ENCODE data around the gene CNR1. TPM values are rescaled to one million over a fixed set of nuclear protein-coding genes. Genes with fewer than 3 reads are reported as not detected.
"Not testable (repeated sequence)": the region's sequence is repeated elsewhere in the genome, so short reads cannot be mapped to it uniquely, and the experiment has no call there.

CNR1 gene
- polyA plus RNA-seq (ENCODE audit: insufficient read length in 4 of 4): 1 to 10 TPM in 3 of 4 donors, under 1 TPM in 1; 0.99 to 1.2 (median 1.1) TPM

DNA sequence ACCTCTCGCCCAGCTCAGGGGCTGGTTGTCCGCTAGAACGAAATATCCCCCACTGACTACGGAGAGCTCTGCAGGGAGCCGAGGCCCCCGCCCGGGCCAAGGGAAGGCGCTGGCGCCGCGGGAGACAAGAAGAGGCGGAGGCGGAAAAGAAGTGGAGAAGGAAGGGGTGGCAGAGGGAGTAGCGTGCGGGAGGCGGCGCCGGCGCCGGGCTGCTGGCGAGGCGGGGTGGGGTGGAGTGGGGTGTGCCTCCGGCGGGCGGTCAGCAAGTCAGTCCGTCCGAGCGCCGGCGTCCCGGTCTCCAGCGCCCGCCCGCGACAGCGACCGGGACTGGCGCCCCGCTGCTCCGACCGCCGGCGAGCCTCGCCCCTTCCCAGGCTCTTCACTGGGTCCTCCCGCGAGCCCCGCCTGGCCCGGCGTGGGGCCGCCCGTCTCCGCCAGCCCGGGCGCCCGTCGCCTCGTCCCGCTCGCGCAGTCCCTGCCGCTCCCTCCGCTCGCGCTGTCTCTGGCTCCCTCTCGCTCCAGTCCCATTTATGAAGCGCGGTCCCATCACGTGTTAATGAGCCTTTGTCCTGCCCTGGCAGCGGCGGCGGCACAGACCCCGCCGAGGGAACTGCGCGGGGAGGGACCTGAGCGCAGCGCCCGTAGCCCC is at the start of gene CNR1:
CNR1 (minus strand) TSS at position 504 of the 649 bp plus-strand sequence. CDS start 21,073 bp downstream, outside the sequence.
- peak in 1 of 4 donors; percentile 14 for DNase-seq (ENCODE audit: low read depth in 4 of 4, low spot score in 3 of 4)

DNA sequence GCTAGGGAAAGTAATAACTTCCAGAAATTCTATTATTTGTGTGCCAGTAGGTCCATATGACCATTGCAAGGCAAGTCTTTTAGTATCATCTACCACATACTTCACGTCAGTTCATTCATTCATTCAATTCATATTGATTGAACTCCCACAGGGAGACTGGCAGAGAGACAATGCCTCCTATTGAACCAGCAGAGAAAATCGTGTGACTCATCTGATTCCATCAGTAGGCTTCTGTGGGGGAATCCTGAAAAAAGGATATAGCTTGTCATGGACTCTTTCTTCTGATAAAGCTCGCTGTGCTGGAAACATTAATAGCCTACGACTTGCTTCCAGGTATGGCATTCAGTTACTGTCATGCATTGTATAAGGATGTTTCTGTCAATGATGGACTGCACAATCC is 45.3 kb upstream of the CNR1 start:
- no peak for DNase-seq (ENCODE audit: low read depth in 4 of 4, low spot score in 3 of 4)

DNA sequence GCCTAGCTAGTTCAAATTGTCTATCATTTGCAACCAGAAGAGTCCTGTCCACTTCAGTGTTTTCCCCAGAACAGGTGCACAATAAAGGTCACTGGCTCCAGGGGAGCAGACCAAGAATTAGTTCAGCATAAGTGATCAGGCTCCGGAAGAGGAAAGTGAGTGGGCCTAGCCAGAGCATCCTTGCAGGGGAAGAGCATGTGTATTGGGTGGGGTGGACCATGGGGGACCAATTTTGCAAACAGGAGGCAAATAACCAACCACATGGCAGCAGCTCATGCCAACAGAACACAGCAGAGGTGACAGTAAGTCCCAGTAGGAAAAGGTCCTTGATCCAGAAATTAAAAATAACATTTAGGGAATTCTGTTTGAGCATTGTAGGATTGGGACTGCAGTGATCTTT is 43.2 kb upstream of the CNR1 start:
- DNase-seq (ENCODE audit: low read depth in 4 of 4, low spot score in 3 of 4): no peak

DNA sequence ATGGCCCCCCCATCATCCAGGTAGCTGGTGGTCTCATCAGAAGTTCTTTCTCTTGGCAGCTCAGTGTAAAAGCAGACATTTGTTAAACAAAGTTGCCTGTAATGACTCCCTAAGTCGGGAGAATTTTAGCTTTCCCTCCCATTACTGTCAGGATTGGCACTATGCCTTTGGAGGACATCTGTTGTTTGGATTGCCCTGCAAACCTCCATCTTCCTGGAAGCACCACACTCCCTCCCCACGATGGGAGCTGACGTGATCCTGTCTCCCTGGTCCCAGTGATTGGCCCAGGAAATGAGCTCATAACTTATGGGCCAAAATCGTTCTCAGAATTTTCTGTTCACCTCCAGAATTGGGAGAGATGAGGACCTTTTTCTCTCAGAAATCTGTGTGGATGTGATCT is 42.6 kb upstream of the CNR1 start:
- DNase-seq (ENCODE audit: low read depth in 4 of 4, low spot score in 3 of 4): no peak

DNA sequence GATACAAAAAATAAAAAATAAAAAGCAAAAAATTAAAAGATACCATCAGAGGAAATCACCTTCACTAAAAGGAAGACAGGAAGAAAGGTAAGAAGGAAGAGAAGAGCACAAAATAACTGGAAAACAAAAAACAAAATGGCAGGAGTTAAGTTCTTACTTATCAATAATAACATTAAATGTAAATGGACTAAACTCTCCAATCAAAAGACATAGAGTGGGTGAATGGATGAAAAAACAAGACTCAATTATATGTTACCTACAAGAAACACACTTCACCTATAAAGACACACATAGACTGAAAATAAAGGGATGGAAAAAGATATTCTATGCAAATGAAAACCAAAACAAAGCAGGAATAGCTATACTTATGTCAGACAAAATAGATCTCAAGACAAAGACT is 35.6 kb upstream of the CNR1 start:
- DNase-seq (ENCODE audit: low read depth in 4 of 4, low spot score in 3 of 4): not testable (repeated sequence)

DNA sequence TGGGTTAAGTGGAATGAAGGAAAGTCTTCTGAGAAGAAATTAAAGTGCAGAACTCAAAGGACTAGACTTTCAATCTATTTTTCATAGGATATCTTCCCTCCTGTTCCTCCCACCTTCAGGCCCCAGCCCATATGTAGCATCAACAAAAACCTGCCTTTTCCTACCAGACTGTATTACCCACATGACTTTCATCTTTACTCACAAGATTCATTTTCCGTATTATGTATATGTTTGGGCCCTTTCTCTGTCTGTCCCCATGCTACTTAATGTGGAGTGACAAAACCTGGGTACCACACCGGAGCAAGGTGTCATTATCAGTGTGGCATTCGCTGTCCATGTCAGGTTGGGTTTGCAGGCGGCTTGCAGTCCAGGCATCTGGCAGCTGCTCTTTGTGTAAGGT is 18.8 kb upstream of the CNR1 start:
- DNase-seq (ENCODE audit: low read depth in 4 of 4, low spot score in 3 of 4): no peak

DNA sequence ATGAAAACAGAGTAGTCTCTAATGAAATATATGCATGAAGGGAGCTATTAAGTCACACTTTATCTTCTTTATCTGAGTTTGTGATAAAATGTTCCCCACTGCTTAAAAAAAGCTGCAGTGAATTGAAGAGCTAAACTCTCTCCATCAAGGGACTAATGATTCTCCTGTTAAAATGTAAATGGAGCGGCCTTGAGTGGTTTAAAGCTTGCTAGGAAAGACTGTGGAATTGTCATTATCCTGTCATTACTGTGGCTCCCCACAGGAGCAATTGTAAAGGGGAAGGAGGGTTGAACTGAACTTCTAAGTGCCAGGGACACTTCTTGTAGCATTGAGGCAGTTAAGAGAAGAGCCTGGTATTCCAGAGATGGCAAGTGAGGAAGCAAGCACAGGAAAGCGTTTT is 17.3 kb upstream of the CNR1 start:
- no peak for DNase-seq (ENCODE audit: low read depth in 4 of 4, low spot score in 3 of 4)

DNA sequence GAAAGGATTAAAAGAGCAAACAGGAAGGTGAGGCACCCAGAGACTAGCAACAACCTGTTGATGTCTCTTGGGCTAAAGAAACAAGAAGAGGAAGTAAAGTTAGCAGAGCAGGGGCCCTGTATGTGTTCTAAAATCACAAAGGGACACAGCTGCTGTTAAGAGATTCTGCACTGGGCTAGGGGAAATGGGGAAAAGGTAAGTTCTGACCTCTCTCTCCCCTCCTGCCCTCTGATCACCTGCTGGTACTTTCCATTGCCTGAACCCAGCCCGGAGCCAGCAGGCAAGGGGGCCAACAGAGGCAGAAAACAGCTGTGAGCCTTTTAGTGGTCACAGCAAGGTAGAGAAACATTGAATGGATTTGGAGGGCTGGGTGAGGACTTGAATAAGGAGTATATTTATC is 13.5 kb upstream of the CNR1 start:
- DNase-seq (ENCODE audit: low read depth in 4 of 4, low spot score in 3 of 4): no peak

DNA sequence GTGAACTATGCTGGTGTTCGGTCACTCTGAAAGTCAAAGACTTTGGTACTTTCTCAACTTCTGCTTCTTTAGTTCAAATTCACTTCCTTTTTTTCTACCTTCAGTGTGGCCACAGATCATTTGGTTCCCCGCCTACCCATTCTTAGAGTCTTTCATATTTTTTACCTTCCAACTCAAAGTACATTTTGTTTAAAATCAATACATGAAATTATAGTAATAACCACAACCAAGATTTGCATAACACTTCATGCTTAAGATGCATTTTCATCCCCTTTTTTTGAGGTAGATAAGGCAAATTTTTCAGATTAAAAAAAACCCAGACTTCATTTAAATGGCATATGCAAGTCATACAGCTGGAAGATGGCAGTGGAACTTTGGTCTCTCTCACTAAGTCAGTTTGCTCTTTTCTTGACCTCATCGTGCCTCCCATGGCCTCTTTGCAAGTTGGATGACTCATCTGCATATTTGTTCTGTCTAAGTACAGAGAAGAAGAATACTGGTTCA is 11.9 kb upstream of the CNR1 start:
- DNase-seq (ENCODE audit: low read depth in 4 of 4, low spot score in 3 of 4): no peak

DNA sequence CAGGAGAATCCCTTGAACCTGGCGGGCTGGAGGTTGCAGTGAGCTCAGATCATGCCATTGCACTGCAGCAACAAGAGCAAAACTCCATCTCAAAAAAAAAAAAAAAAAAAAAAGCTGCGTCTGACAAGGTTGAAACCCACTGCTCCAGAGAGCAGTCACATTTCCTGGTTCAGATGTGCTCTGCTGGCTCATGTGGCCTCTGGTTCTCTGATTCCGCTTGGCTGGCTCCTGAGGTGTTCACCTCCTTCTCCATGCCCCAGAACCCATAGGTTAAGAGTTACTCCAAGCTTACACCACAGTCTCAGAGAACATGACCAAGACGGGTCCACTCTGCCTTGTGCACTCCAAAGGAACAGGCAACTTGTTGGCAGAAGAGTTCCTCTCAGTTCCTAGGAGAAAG is 8.8 kb upstream of the CNR1 start:
- no peak for DNase-seq (ENCODE audit: low read depth in 4 of 4, low spot score in 3 of 4)

DNA sequence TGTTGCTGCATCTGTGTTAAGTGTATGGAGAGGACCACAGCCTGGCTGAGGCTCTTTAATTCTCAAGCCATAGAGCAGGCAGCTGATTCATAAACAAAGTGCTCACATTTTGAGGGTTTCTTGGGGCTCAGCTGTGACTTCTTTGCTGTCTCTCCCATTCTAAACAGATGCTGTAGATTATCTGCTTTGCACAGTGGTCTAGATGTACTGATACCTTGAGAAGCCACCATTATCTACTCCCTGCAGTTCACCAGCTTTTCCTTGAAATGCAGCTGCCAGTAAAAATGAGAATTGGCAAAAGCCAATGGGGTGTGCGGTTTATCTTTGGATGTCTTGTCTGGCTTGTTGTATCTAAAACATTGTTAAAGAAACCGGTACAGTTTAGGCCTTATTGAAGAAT is 5.2 kb upstream of the CNR1 start:
- DNase-seq (ENCODE audit: low read depth in 4 of 4, low spot score in 3 of 4): no peak

DNA sequence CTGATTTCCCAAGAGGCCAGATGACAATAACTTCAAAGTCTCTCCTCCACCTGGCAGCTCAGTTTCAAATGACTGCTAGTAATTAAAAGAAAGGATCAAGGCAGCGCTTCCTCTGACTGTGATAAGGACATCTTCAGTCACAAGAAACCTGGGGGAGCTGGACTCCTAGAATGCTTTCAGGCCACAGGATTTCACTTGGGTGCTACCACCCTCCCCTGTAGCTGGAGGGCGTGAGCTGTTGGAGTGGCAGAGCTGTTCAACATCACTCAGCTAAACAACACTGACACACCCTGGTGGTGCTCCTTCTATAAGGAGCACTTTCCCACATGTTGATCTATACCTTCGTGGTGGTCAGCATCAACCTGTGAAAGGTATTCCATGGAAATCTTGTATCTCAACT is 2.2 kb upstream of the CNR1 start:
- no peak for DNase-seq (ENCODE audit: low read depth in 4 of 4, low spot score in 3 of 4)

DNA sequence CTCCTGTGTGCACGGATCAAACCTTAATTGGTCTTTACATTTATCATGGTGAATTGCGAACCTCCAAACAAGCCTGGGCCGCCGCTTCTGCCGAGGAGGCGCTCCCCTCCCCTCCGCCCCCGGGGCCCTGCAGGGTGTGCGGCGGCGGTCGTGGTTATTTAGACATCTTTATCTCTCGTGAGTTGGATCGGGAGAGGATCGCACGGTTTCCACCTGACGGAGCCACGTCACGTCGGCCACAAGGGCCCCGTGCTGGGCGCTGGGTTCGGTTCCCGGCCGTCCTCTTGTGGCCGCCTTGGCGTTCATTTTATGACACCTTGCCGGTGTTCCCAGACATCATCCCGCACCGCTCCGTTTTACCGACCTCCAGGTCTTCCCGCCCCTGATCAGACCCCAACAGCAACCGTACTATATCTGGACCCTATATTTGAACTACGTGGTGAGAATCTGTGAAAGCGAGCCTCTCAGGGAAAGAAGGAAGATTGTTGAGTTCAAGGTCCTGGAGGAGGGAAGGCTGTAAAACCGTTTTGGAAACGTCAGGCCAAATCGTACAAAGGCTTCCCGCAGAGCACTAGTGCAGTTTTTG is 1.3 kb upstream of the CNR1 start:
- no peak for DNase-seq (ENCODE audit: low read depth in 4 of 4, low spot score in 3 of 4)

DNA sequence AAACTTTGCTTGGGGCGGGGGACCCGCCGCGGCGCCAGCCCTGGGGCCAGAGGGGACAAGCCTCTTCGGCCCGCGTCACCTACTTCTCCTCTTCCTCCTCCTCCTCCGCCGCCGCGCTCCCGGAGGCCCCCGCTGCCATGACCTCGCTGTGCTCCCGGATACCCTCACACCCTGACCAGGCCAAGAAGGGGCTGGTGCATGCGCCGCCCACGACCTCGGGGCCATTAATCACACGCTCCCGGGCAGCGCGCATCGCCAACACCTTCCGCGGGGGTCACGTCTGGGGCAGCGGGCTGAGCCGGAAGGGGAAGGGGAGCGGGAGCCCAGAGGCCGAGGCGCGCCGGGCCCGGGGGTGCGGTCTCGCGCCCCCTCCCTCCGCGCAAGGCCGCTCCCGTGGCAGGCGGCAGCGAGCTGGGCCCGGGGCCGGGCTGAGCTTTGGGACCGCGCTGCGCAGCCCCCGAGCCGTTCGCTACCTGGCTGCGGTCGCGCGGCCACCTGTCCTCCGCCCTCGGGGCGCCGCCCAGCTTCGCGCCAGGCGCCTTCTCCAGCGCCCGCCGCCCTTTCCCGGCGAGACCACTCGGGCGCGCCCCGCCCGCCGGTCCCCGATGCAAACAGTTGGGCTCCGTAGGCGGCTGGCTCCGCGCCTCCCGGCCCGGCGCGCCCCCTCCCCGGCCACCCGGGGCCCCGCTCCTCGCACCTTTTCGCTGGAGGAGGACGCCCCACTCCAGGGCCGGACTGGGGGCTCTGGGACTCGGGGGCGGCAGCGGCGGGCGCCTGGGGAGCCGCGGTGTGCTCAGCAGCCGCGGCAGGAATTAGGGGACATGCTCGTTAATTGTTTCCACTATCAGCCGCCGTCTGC is 575 bp upstream of the CNR1 start:
- peak in 1 of 4 donors; percentile 10 for DNase-seq (ENCODE audit: low read depth in 4 of 4, low spot score in 3 of 4)

DNA sequence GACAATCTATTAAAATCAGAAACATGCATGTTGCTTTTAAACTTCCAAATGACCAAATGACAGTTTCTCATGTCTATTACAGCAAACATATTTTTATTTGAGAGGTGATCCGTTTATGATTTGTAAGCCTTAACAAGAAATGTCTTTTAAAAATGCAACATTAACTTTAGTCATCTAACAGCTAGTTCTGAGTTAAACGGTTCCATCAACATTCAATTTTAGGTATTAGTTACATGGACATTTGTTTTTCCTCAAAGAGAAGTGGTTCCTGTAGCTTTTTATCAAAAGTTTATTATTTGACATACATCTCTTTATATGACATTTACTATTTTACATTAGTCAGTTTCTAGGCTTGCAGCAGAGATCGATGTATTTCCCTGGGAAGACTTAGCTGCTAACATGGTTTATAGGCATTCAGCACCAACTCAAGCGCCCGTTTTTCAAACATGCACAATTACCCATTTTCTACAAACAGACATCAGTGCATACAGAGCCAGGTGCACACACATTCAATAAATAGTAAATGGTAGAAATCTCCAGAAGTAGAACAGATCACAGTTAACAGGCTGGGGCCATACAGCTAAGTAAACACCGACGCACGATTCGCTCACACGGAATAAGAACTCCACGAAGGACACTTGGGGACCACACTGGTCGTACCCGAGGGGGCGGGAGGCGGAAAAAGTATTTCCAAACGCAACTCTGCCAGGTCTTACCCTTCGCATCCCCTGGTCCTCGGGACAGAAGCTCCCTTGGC is 882 bp downstream of the CNR1 start:
- no peak for DNase-seq (ENCODE audit: low read depth in 4 of 4, low spot score in 3 of 4)

DNA sequence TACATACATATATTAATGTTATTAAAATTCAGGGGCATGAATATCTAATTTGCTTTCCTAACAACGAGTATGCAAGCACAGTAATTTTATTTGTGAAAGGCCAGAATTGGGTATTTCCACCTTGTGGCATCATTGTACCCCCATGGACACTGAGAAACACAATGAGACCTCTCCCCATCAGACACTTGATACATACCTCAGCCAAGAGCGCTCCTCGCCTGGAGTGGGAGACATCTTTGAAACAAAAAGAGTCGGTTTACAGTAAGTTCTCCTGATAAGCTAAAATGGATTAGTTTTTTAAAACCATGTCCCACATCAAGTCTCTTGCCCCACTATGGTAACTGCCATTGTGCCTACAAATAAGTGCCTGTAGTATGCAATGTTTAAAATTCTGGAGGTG is 2.1 kb downstream of the CNR1 start:
- no peak for DNase-seq (ENCODE audit: low read depth in 4 of 4, low spot score in 3 of 4)

DNA sequence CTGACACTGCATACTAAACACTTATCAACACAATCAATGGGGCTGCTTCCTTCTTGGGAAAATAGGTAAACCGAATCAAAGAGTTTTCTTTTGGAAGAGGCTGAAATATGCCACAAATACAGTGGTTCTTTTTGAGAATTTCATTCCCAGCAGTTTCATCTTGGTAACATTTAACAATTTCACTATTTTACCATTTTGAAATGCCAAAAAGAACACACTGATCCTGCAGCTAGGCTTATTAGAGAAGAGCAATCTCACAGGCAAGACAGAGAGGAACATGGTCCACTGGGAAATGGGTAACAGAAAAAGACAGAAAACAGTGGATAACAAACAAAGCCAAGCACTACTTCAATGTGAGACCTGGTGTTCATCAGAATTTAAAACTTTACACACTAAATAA is 2.5 kb downstream of the CNR1 start:
- DNase-seq (ENCODE audit: low read depth in 4 of 4, low spot score in 3 of 4): no peak

DNA sequence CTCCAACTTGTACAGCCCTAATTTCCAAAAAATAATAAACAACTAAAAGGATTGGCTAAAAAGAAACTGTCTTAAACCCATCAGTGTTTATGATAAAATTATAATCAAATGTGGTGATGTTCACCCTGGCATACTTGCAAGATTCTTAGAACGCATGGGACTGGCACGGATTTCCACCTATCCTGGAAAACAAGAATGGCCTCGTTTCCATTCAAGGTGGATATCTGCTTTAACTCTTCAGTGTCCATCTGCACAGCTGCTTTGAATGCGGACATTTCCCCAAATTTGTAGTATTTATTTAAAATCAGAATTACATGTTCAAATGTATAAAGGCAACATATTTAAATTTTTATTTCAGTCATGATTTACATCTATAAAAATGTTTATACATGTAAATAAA is 4.2 kb downstream of the CNR1 start:
- DNase-seq (ENCODE audit: low read depth in 4 of 4, low spot score in 3 of 4): no peak

DNA sequence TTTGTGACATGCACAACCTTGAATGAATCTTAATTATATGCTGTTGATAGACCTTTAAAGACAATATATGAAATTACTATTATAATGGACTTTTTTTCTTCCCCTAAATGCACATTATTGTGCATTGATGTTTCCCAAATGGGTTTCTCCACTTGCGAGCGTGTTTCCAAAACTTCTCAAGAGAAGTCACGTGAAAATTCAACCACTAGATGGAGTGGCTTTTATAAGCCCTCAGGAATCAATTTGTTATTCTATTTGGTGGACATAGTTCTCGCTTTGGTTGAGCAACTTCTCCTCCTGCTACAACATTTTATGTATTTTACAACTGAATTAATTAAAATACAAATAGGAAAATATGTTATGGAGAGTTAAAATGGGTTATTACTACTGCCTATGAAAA is 9.0 kb downstream of the CNR1 start:
- DNase-seq (ENCODE audit: low read depth in 4 of 4, low spot score in 3 of 4): no peak

DNA sequence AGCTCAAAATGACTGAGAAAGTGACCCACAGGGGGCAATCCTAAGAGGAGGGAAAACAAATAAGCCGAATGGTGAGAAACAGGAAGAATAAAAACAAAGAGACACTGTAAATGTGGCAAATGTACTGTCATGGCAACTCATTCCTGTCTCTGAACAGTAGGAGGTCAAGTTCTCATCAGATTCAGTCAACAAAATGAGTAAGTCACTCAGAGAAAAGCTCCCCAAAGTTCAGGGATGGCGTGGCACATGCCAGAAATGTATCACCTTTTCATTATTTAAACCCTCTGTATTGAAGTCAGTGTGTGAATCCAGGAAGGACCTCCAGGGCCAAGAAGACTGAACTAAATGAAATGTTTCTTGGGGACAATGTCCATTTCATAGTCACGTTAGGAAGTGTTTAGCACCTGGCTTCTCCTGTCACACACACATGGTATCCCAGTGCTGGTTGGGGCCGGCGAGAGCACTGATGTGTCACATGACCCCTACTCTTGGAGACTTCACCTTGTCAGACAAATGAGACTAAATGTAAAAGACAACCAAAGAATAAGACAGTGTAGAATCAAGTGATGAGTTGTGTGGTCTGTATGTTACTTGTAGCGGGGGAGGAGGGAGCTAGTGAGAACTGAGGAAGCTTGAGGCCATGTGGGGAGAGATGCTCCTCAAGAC is 20.7 kb downstream of the CNR1 start:
- DNase-seq (ENCODE audit: low read depth in 4 of 4, low spot score in 3 of 4): no peak

Data from left renal pelvis (tissue), 4 donors.